LoVo (cell line): Measurements from ENCODE around the gene DNMT3L.
"Not testable (repeated sequence)": the region's sequence is repeated elsewhere in the genome, so short reads cannot be mapped to it uniquely, and the experiment has no call there.

Source experiments
- DNase-seq: peaks from one replicate; pipeline ENCODE4 v3.0.0-alpha.2; 2016; ENCODE audit warnings: low spot score

Gene DNMT3L

DNA sequence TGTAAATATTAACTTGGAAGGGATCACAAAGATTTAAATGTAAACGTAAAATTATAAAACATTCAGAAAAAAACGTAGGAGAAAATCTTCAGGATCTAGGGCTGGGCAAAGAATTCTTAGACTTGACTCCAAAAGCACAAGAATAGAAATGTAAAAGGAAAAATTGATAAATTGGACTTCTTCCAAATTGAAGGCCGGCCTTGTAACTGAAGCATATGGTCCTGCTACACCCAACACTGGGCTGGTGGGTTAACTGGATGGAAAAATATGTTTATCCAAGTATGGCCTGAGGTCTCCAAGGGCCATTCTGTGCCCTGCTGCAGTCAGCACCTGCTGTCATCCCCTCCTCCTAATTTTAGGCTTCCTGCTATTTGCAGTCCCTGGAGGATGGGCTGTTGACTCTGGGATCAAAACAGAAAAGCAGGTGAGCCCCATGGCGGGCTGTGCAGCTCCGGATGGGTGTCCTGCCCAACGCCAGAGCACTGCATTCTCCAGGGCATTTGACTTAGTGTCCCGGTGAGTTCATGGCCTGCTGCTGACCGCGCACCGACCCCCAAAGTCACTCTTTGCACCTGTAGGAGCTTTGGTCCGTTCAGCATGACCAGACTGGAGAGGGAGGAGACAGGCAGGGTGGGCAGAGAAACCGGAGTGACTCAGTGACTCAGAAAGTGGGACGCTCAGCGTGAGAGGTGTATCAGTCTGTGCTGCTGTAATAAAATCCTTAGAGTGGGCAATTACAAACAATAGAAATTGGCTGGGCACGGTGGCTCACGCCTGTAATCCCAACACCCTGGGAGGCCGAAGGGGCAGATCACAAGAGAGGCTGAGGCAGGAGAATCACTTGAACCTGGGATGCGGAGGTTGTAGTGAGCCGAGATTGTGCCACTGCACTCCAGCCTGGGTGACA is 17.9 kb upstream of the DNMT3L start:
- DNase-seq, result no peak

DNA sequence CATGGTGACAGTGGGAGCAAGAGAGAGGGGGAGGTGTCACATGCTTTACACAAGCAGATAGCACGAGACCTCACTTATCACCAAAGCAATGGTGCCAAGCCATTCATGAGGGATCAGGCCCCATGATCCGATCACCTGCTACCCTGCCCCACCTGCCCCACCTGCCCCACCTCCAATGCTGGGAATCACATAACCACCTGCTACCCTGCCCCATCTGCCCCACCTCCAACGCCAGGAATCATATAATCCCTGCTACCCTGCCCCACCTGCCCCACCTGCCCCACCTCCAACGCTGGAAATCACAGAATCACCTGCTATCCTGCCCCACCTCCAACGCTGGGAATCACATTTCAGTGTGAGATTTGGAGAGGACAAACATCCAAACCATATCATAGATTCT is 13.3 kb upstream of the DNMT3L start:
- no peak for DNase-seq

DNA sequence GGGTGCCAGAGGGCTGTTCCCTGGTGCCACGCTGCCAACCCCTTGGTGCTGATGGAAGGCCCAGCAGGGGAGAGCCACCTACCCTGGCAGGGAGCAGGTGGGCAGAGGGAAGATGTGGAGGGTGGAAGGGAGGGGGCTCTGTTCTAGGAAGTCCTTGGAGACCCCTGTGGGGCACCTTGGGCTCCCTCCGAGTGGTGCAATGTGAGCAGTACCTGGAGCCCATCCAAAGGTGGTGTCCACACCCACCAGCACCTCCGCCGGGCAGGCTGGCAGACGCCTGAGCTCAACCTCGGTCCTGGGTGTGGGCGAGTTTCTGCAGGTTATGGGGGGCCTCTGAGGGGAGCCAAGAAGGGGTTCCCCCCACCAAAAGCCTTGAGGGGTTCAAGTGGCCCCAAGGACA is 11.3 kb upstream of the DNMT3L start:
- no peak for DNase-seq

DNA sequence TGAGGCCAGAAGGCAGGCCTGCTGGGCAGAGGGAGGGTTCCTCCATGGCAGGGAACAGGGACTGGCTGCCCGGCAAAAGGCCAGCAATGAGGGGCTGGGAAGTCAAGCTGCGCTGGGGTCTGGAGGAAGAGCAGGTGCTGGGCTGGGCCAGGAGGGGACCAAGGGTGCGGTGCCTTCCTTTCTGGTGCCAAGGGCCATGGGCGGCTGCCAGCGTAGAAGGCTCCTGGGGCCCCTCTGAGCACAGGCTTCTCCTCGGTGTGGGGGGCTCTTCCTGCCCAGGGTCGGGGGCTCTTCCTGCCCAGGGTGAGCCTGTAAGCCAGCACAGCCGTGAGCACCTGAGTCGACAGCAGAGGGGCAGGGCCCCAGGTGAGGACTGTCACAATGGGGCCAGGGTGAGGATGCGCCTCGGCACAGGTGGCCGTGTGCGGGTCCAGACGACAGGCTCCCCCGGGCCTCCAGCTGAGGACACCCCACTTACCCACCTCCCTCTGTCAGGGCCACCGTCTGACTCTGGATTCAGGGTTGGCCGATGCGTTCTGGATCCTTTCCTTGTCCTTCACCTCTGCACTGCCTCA is 10.7 kb upstream of the DNMT3L start:
- DNase-seq, result no peak

DNA sequence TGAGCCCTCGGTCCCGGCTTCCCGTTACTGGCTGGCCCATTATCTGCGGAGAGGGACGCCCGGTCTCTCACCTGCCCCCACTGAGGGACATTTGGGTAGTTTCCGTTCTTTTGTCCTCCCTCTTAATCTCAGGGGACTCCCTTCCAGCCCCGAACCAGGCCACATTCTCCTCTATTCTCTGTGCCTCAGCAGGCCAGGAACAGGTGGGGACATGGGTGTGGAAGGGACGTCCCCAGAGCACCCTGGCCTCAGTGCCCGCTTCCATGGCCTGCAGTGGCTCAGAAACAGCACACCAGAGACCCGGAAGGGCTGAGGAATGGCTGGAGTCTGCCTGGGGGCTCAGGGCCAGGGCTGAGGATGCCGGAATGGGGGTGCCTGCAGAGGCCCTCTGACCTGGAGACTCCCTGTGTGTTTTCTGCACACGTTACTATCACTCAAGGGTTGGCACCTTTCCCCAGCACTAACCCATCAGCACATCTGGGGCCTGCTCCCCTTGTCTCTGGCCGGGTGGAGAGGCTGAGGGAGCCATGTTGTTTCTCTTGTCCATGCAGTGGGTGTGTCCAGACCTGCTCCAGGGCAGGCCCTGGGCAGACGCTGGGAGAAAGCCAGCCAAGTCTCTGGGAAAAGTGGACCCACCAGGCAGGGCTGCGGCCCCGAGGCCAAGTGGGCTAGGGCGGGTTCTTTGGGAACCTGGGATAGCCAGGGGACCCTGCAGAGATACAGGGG is 10.0 kb upstream of the DNMT3L start:
- DNase-seq, result no peak

DNA sequence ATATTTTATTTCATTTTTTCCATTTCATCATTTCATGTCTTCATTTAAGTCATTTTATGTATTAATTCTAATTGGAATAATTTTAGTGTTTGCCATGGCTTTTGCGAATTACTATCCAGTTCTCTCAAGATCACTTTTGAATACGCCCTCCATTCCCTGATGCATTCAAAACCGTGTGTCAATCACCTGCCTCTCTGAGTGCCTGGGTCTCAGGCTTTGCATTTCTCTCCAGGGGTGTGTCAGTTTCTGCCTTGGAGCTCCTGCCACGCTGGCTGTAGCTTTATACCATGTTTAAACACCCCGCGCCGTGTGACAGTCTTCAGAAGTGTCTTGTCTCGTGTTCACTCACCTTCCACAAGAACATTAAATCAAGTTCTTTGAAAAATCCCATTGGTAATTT is 7.4 kb upstream of the DNMT3L start:
- no peak for DNase-seq

DNA sequence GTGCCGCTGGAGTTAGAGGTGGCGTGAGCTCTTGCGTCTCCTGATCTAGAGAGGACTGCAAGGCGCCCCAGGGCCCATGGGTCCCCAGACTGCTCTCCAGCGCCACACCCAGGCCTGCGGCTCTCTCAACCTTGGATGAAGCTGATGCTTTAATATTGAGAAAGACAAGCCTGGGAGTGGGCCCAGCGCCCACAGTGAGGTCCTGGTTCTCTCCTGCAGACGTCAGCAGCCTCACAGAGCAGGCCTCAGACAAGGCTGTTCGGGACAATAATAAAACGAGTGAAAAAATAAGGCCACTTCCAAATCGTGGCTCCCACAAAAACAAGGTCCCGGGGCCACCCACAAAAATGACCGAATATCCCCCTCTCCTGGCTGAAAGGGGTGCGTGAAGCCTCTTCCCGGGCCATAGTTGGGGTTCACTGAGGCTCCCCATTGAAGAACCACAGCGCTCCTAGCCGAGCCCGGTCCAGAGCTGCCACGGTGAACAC is 6.0 kb upstream of the DNMT3L start:
- no peak for DNase-seq

DNA sequence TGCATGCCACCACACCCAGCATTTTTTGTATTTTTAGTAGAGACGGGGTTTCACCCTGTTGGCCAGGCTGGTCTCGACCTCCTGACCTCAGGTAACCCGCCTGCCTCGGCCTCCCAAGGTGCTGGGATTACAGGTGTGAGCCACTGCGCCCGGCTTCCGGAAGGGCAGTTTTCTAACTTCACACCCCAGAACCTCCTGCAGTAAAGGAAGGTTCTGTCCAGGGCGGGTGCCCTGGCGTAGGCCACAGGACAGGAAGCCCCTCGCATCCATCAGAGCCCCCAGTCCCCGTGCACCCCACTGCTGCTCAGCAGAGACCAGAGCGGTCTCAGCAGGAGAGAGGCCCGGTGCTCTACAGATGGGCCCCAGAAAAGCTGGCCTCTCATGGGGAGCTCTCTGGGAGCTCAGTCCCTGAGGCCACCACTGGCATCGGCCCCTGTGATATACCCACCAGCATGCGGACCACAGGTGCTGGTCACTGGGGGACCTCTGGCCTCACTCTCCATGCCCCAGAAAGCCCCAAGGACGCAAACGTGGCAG is 4.1 kb upstream of the DNMT3L start:
- no peak for DNase-seq

DNA sequence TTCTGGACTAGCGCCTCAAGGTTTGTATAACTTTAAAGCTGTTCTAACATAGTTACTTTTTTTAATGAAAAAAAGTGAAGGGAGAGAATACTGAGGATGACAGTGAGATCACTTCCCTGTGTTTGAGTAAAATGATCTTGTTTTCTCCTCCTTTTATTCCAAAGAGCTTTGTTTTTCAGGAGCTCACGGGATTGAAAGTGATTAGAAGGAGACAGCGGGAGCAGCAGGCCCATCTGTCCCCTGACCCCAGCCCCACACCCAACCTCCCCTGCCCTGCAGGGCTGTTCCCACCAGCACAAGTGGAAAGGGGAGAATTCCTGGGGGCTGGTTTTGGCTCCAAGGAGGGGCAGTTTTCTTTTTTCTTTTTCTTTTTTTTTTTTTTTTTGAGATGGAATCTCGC is 2.1 kb upstream of the DNMT3L start:
- no peak for DNase-seq

DNA sequence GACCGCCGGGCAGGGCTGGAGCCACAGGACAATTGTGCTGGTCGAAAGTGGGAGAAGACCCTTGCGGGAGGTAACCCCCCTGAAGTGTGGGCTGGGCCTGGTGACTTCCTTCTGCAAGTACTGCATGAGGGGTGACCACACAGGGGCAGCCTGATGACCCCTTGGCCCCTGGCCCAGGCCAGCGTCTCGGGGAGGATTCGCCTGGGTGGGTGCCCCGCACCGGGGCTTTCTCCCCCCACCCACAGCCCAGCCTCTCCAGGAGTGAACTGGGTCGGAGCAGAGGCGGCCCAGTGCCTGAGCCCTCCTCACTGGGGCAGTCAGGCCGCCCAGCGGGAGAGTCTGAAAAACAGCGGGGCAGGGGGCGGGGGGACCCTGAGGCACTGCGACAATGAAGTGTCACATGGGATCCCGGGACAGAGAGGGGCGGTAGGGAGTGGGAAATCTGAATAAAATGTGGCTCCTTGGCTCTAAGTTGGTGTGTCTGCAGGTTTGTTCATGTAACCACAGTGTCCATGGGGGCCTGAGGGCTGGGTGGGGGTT is 1.6 kb upstream of the DNMT3L start:
- DNase-seq, result no peak

DNA sequence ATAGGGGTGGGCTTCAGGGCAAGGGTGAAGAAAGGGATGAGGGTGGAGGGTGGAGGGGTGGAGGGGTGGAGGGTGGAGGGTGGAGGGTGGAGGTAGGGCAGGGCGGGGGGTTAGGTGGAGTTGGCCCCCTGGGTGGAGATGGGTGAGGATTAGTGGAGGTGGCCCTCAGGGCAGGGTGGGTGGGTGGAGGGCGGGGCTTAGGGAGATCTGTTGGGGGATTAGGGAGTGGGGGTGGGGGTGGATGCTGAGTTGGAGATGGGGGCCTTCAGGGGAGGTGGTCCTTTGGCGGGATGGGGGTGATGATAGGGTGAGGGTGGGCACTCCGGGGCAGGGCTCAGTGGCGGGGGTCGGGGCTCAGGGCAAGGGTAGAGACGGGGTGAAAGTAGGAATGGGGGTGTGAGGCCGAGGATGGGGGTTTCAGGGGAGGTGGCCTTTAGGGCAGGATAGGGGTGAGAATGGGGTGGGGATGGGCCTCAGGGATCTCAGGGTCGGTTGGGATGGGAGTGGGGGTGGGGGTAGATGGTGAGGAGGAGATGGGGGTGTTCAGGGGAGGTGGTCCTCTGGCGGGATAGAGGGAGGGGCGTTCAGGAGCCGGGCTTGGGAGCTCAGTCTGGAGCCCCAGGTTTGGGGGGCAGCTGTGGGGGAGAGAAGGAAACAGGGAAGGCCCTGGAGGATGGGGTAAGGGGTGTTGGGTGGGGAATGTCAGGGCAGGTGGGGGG is 800 bp upstream of the DNMT3L start:
- no peak for DNase-seq

DNA sequence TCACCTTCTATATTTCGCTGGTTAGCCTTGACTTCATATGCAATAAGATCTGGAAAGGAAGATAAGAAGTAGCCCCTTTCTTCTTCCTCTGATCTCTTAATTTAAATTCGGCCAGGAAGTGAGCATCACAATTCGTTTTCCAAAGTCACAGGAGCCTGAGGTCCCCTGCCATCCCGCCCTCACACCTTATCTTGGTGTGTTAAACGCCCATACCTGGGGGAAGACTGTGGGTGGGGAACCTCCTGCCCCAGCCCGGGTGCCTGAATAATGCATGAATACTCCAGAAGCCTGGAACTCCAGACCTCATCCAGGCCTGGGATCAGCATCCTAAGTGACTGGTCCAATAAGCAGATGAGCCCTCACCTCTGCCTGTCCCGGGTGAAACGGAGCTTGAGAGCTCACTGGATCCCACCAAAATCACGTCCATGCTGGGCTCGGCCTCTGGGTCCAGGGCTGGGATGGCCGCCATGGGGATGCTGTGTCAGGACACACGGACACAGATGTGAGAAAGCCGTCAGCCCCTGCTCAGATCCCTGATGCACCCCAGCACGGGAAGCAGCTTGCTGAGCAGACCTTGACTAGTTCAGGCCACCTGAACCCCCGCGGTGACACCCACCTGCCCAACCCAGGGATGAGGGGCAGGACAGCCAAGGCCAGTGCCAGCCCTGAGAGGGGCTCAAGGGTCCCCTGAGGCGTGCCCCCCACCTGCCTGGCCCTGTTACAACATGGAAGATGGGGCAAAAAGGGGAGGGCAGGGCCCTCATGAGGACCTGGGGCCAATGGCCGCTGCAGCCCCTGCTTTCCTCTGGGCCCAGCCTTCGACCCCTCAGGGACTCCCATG is 686 bp downstream of the DNMT3L start:
- DNase-seq, result no peak

DNA sequence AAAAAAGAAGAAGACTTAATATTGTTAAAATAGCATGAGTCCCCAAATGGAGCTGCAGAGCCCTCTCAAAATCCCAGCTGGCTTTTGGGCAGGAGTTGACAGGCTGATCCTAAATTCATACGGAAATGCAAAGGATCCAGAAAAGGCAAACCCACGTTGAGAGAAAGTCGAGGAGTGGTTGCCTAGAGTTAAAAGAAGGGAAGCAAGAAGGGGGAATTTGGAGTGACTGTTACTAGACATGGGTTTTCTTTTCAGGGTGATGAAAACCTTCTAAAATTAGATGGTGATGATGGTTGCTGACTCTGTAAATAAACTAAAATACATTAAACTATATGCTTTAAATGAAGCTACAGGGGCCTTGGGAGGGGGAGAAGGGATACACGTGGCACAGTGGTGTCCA is 1.6 kb downstream of the DNMT3L start:
- no peak for DNase-seq

DNA sequence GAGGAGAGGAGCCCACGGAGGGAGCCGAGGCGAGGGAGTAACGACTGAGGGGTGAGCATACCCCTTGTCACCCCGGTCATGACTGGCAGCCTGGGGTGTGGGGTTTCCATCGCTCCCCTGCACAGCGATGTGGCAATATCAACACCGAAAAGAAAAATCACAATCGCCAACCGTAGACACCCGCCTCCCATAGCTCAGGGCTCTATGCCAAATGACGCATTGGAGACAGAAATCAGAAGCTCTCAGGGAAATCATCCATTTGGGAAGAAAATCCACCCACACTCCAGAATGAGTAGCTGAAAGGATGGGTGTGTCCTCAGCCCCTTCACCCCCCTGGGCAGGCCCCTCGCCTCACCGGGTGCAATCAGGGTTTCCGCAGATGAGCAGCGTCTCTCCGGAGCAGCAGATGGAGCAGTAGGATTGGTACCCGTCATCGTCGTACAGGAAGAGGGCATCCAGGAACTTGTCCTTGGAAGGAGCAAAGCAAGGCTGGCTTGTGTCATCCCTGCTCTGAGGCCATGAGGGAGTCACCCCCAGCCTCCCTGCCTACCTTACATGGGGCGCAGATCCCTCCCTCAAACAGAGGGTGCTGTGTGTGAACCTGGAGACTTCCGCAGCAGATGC is 2.5 kb downstream of the DNMT3L start:
- DNase-seq, result no peak

DNA sequence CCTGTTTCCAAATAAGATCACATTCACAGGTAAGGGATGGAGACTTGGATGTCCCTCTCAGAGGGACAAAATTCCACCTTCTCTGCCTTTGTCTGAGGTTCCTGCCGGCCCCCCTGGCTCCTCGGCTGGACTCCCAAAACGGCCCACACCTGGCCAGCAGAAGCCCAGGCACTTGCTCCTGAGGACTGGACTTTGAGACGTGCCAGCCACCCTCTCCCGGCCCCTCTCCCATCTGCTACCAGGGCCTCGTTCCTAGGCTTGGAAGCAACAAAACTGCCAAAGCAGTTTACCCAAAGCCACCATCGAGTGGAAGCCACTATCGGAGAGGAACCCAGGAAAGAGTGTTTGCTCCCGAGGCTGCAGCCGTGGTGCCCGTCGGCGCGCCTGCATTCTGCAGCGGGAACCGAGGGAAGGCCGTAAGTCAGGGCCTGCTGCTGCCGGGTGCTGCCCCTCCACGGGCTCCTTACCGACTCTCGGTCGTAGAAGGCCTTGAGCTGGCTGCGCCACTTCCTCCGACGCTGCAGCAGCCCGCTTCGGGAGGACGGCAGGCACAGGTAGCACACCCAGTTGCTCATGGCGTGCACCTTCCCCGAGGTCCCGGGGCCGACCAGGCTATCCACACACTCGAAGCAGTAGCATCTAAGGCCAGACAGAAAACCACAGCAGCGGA is 3.5 kb downstream of the DNMT3L start:
- DNase-seq, result no peak

DNA sequence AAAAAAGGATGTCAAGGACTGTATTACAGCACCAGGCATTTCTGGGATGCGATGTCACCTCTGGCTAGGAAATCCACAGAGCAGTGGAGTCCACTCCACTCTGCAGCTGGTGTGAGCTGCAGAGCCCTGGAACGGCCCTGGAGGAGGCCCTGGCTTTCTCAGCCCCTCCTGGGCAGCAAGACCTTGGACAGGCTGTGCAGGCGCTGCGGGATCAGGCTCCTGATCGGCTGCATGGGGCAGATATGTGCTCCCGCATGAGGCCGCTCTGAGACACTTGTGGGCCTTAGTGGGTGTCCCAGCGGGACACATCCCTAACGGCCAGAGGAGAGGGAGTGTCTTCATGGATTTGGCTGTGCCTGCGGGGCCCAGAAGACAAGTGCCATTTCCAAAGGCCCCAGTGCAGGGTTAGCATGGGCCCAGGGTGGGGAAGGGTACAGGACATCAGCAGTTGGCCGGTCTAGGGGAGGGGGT is 6.2 kb downstream of the DNMT3L start:
- no peak for DNase-seq

DNA sequence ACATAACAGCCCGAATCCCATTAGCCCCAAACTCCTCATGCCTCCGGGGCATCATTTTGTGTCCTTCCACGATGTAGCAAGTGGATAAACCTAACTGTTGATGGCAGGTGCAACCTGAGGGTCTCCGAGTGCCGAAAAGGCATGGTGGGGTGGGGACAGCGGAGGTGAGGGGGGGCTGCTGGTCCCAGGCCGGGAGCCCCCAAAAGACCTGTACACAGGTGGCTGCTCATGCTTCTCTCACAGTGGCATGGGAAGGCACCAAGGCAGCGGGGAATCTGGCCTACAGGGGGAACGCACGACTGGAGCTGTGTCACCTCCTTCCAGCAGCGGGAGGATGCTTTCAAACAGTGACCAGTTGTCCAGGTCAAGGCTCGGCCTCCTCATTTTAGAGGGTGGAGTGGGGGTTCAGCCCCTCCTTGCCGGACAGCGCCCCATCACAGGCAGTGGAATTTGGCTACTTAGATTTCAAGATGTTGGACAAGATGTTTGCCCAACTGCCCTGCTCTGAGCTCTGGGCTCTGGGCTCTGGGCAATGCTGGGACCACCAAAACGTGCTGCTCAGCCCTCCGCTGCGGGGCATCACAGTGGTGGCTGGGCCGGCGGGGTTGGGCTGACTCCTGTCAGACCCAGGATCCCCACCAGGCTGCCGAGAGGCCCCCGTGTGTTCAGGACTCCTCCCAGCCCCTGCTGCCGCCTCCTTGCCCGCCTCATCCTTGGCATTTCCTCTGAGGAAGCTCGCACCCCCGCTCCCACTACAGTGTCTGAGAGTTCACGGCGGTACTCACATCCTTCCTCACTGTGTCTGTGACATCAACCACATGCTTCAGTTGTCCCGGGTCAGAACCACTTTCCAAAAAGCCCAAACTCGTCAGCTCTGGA is 7.6 kb downstream of the DNMT3L start:
- DNase-seq, result no peak

DNA sequence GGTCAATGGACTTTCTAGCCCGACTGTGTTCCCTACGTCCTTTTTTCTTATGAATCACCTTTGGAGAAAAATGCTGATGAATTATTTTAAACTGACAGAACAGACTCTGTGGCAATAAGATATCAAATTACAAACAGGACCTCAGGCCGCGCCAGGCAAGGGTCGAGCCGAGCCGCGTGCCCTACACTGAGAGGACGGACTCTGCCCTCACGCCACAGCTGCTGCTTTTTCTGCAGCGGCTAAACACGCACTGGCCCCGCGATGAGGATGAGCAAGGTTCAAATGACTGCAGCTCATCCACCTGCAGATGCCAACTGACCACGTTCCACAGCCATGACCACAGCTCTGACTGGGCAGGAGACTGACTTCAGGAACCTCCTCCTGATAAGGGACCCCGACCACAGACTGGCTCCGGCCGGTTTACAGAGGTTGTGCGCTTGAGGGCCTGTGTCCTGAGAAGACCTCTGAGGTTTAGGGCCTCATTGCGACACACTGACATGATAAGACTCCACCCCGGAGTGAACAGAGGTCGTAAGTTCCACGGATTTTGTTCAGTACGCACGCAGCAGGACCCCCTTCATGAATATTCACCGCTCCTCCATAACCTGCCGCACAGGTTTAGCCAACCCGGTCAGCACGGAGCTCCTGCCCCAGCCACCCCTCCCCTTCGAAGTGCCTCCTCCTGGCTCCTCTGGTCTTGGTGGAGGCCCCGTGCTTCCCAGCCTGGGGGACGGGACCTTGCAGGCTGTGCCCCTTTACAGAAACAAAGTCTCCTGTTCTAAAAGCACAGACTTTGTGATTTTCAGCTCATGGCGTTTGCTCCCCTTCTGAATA is 12.3 kb downstream of the DNMT3L start:
- DNase-seq, result not testable (repeated sequence)
